Left ventricle myocardium inferior (tissue), 1 donor: ENCODE results near the gene NUBP2. TPM values are rescaled to one million over a fixed set of nuclear protein-coding genes. Genes with fewer than 3 reads are reported as not detected.

Experiments
- DNase-seq: peaks from one replicate; pipeline ENCODE4 v3.0.0-alpha.2; 2020
- H3K27ac ChIP-seq: fragments of 200-600 bp; replicated peaks from 2 replicates; pipeline ENCODE4 v1.8.0; 2021
- H3K27me3 ChIP-seq: fragments of 200-600 bp; 2 replicates; pipeline ENCODE4 v1.8.0; 2021; ENCODE audit warnings: low read depth
- H3K36me3 ChIP-seq: fragments of 200-600 bp; 2 replicates; pipeline ENCODE4 v1.8.0; 2021
- H3K4me1 ChIP-seq: fragments of 200-600 bp; 2 replicates; pipeline ENCODE4 v1.8.0; 2021
- H3K4me3 ChIP-seq: fragments of 200-600 bp; 2 replicates; pipeline ENCODE4 v1.8.0; 2021; ENCODE audit warnings: mild to moderate bottlenecking, moderate library complexity
- H3K9me3 ChIP-seq: fragments of 200-600 bp; replicated peaks from 2 replicates; pipeline ENCODE4 v1.8.0; 2021
- CTCF ChIP-seq: fragments of 200-600 bp; IDR thresholded peaks from 2 replicates; pipeline ENCODE4 v1.8.0; 2021; ENCODE audit warnings: antibody characterized with exemption, mild to moderate bottlenecking, borderline replicate concordance
- intact Hi-C: fragments of 100-400 bp; cut with micrococcal nuclease; formaldehyde crosslinking; loops from one replicate; pipeline ENCODE4 v1.11.0; 2022
- total RNA-seq: library from RNA; stranded (reverse); fragmentation: NEBNext Ultra II Directional; extraction: Animal tissue kit (Norgen Biotek cat#: 25700); gene quantifications from one replicate; pipeline ENCODE4 v1.2.1, GENCODE V29; 2021
- donor health status: DM: no; HTN: yes; CAD: no; lungs with severe emphysema.

NUBP2 gene
- total RNA-seq, 1 donor from 2014 or later: 36.2 TPM

GRCh38 chr16:1810536-1810935 is 27.8 kb downstream of the NUBP2 start:
- no peaks in the 10 kb centered on the region for H3K9me3 ChIP-seq
- intact Hi-C loops: no loop called here
- H3K27me3 ChIP-seq: no peaks in the 10 kb centered on the region
- H3K4me3 ChIP-seq: no peak overlapping the region
- peaks cover 67% of the 10 kb centered on the region for H3K36me3 ChIP-seq
- no peak for DNase-seq
- no peak overlapping the region for H3K27ac ChIP-seq
- no peak for TF ChIP-seq CTCF
- no peaks in the 10 kb centered on the region for H3K4me1 ChIP-seq

DNA sequence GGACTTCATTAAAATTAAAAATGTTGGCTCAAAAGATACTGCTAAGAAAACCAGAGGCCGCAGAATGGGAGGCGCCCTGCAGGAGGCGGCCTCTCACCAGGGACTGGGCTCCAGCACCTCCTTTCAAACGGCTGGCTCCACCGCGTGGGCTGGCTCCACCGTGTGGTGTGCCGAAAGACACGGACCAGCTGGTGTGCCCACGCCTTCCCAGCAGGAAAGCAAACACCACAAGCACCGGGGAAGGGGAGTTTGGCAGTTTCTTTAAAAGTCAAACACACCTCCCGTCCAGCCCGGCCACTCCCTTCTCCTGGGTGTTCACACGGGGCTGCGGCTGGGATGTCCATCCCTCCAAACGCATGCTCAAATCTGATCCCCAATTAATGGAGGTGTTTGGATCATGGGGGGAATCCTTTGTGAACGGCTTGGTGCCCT is 30.0 kb downstream of the NUBP2 start:
- Histone ChIP-seq H3K27ac (no peak overlapping the region), H3K4me1 (no peaks in the 10 kb centered on the region), H3K9me3 (no peaks in the 10 kb centered on the region), H3K4me3 (no peak overlapping the region), H3K27me3 (no peaks in the 10 kb centered on the region), H3K36me3 (peaks cover 71% of the 10 kb centered on the region)
- intact Hi-C loops: no loop called here
- peak; percentile 51 for TF ChIP-seq CTCF
- DNase-seq: peak; percentile 75

DNA sequence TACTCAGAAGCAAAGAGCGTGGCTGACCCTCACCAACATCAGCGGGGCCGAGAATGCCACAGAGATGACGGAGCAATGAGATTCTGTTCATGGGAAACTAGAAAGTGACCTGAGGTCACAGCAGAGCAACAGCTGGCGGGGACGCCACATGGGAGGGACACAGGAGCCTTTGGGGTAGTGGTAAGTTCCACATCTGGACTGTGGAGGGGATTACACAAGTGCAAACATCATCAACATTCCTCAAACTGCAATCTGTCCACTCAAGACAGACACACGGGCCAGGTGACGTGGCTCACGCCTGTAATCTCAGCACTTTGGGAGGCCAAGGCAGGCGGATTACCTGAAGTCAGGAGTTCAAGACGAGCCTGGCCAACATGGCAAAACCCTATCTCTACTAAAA is 32.7 kb downstream of the NUBP2 start:
- no peak for TF ChIP-seq CTCF
- no peak for DNase-seq
- Histone ChIP-seq H3K27ac (no peak overlapping the region), H3K9me3 (no peaks in the 10 kb centered on the region), H3K27me3 (no peaks in the 10 kb centered on the region), H3K36me3 (peaks cover 74% of the 10 kb centered on the region), H3K4me1 (no peaks in the 10 kb centered on the region), H3K4me3 (no peak overlapping the region)
- intact Hi-C loops: no loop called here

DNA sequence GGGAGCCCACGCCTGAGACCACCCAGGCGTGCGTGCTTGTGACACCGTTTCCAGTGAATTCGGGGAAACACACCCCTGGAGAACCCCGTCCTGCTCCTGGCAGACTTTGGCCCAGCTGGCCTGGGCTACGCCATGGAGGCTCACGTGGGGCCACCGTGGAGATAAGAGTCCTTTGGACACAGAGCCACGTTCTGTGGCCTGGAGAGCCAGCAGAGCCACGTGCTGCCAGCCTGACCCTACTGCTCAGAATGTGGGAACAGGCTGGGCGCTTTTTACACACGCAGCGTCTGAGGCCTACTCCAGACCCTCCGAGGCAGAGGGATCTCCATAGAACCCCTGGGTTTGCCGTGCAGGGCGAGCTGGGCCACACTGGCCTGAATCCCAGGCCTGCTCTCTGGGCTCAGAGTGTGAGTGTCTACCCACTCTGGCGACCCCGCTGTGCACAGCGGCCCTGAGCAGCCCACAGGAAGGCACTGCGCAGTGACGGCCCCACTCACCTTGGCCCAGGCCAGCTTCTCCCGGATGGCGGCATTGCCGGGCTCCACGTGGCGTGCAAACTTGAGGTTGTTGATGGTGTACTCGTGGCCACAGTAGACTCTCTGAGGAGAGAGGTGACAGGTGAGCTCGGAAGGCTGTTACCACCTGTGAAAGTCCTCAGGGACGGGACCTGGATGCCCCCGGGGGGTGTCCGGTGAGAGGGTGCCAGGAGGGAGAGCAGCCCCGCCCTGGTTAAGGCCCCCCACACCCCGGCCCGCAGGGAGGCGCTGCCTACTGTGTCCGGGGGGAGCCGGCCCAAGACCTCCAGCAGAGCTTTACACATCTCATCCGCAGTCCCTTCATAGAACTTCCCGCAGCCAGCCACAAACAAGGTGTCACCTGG is 33.9 kb downstream of the NUBP2 start:
- no peak for TF ChIP-seq CTCF
- intact Hi-C loops: no loop called here
- Histone ChIP-seq H3K4me3 (no peak overlapping the region), H3K36me3 (peaks cover 83% of the 10 kb centered on the region), H3K27me3 (no peaks in the 10 kb centered on the region), H3K27ac (no peak overlapping the region), H3K9me3 (no peaks in the 10 kb centered on the region), H3K4me1 (no peaks in the 10 kb centered on the region)
- DNase-seq: no peak

DNA sequence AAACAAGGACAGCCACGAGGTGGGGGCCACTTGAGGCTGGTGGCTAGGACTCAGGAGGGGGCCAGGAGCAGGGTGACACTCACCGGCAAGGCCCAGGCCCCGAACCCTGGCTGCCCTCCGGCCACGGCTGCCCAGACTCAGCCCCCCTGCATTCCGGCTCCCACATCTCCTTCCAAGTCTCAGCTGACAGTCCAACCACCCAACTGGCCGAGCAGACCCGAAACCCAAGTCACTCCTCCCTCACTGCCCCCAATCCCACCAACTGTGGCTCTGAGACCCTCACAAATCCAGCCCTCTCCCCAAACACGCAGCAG is 34.5 kb downstream of the NUBP2 start:
- no peak for DNase-seq
- no peak overlapping the region for H3K4me3 ChIP-seq
- intact Hi-C loops: no loop called here
- H3K27me3 ChIP-seq: no peaks in the 10 kb centered on the region
- no peak for TF ChIP-seq CTCF
- peaks cover 89% of the 10 kb centered on the region for H3K36me3 ChIP-seq
- H3K4me1 ChIP-seq: no peaks in the 10 kb centered on the region
- H3K9me3 ChIP-seq: no peaks in the 10 kb centered on the region
- no peak overlapping the region for H3K27ac ChIP-seq
